ENCODE data around the gene CDH23. TPM values are rescaled to one million over a fixed set of nuclear protein-coding genes. Genes with fewer than 3 reads are reported as not detected.

CDH23 gene
- total RNA-seq, 4 donors from 2014 or later, result 2.9 to 16.1 (median 5.9) TPM

DNA sequence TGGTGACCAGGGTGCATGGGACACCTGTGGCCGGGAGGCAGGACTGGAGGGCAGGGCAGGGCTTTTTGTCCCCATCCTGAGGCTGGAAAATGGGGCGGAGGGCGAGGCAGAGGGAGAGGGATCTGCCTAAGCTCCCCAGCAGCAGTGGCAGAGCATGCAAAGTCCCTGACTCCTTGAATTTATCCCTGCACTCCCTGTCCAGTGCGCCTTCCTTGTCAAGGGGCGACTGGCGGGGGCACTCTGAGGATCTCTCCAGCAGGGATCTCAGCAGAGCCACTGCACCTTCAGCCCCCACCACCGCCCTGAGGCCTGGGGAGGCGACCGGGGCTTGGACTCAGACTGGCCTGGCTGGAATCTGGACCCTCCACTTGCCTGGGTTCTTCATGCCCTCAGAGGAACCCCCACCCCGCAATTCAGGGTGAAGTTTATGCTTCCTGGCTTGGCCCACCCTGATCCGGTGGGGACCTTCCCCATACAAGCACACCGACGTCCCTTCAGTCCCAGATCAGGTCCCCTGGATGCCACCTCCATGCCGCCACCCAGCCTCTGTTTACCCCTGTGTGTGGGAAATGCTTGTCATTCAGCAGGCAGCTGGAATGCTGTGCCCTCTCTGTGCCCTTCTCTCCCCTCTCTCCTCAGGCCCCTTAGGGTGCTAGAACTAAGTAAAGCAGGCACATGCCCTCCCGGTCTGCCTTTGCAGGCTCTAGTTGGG lies 46.3 kb downstream of the CDH23 start:
- no peak for DNase-seq
- Histone ChIP-seq H3K9me3 (no peaks in the 10 kb centered on the region), H3K27me3 (no peaks in the 10 kb centered on the region), H3K36me3 (no peaks in the 10 kb centered on the region), H3K4me3 (no peak overlapping the region), H3K27ac (no peak overlapping the region), H3K4me1 (no peaks in the 10 kb centered on the region)
- 81% methylated on average over 15 of the region's 15 CpGs; no CpG with 5 or more reads in 1 of the 2 donors for WGBS, 2 donors (ENCODE audit: low coverage in 1 of 2)
- intact Hi-C loops (cut with DNase I; ENCODE audit: low total_unique reads), result no loop called here
- in situ Hi-C loops (cut with MboI; ENCODE audit: low pct_ligation_motif_present in 1 of 4, low pct_unique_long_range_greater_than_20kb in 1 of 4, low sequenced_read_pairs in 3 of 4), result no loop called here
- no peak for TF ChIP-seq POLR2AphosphoS5 (IDR thresholded peaks at IDR 0.05)
- no peak for TF ChIP-seq POLR2A (IDR thresholded peaks at IDR 0.05)
- TF ChIP-seq CTCF (IDR thresholded peaks at IDR 0.05), result no peak
- no peak for TF ChIP-seq EP300 (IDR thresholded peaks at IDR 0.05; ENCODE audit: low read depth)

DNA sequence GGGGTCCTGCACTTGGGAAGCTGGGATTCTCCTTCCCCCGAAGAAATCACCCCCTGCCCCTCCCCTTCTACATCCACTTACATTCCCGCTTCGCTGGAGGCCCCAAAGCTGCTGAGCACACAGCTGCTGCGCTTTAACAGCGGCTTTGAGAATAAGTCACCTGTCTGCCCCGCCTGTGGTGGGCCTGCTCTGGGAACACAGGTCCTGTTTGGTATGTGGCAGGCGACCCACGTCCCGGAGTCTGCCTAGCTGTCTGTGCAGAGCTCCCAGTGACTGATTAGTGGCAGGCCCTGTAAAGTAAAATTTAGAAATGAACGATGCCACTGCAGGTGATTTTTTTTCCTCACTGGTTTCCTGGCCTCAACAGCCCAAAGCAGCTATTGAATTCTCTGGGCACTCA lies 47.0 kb downstream of the CDH23 start:
- no peak for DNase-seq
- TF ChIP-seq CTCF (IDR thresholded peaks at IDR 0.05), result no peak
- no peak for TF ChIP-seq EP300 (IDR thresholded peaks at IDR 0.05; ENCODE audit: low read depth)
- no peak for TF ChIP-seq POLR2AphosphoS5 (IDR thresholded peaks at IDR 0.05)
- no peak for TF ChIP-seq POLR2A (IDR thresholded peaks at IDR 0.05)
- Histone ChIP-seq H3K27me3 (no peaks in the 10 kb centered on the region), H3K4me1 (no peaks in the 10 kb centered on the region), H3K9me3 (no peaks in the 10 kb centered on the region), H3K27ac (no peak overlapping the region), H3K36me3 (no peaks in the 10 kb centered on the region), H3K4me3 (no peak overlapping the region)
- 82% methylated on average over 10 of the region's 10 CpGs; no CpG with 5 or more reads in 1 of the 2 donors for WGBS, 2 donors (ENCODE audit: low coverage in 1 of 2)
- intact Hi-C loops (cut with DNase I; ENCODE audit: low total_unique reads) (no loop called here), in situ Hi-C loops (cut with MboI; ENCODE audit: low pct_ligation_motif_present in 1 of 4, low pct_unique_long_range_greater_than_20kb in 1 of 4, low sequenced_read_pairs in 3 of 4) (no loop called here)

GRCh38 chr10:71444284-71445054 lies 47.7 kb downstream of the CDH23 start:
- Histone ChIP-seq H3K4me3 (no peak overlapping the region), H3K9me3 (no peaks in the 10 kb centered on the region), H3K36me3 (no peaks in the 10 kb centered on the region), H3K4me1 (no peaks in the 10 kb centered on the region), H3K27me3 (no peaks in the 10 kb centered on the region), H3K27ac (no peak overlapping the region)
- in situ Hi-C loops (cut with MboI; ENCODE audit: low pct_ligation_motif_present in 1 of 4, low pct_unique_long_range_greater_than_20kb in 1 of 4, low sequenced_read_pairs in 3 of 4), result no loop called here
- WGBS, 2 donors (ENCODE audit: low coverage in 1 of 2), result 73 to 77% methylated on average over 2 to 4 of the region's 4 CpGs
- no peak for DNase-seq
- intact Hi-C loops (cut with DNase I; ENCODE audit: low total_unique reads), result no loop called here
- TF ChIP-seq CTCF (IDR thresholded peaks at IDR 0.05) (no peak), EP300 (IDR thresholded peaks at IDR 0.05; ENCODE audit: low read depth) (no peak), POLR2A (IDR thresholded peaks at IDR 0.05) (no peak), POLR2AphosphoS5 (IDR thresholded peaks at IDR 0.05) (no peak)

DNA sequence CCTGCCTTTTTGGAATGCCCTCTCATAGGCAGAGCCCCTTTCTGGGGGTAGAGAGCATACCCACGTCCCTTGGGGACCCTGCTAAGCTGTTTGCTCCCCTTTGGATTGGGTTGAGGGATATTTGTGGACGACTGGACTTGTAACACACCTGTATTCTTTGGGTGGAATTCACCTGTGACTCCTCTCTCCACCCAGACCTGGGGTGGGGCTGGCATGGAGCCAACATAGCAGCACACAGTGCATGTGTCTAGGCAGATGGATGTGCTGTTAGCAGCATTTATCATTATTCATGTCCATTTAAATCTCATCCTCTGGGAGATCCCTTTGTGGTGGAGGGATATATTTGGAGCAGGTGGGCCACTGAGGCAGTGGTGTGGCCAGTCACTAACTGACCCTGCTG lies 51.0 kb downstream of the CDH23 start:
- Histone ChIP-seq H3K27ac (no peak overlapping the region), H3K27me3 (no peaks in the 10 kb centered on the region), H3K4me1 (no peaks in the 10 kb centered on the region), H3K9me3 (no peaks in the 10 kb centered on the region), H3K36me3 (no peaks in the 10 kb centered on the region), H3K4me3 (no peak overlapping the region)
- no peak for DNase-seq
- intact Hi-C loops (cut with DNase I; ENCODE audit: low total_unique reads) (no loop called here), in situ Hi-C loops (cut with MboI; ENCODE audit: low pct_ligation_motif_present in 1 of 4, low pct_unique_long_range_greater_than_20kb in 1 of 4, low sequenced_read_pairs in 3 of 4) (no loop called here)
- no peak for TF ChIP-seq CTCF (IDR thresholded peaks at IDR 0.05)
- TF ChIP-seq POLR2AphosphoS5 (IDR thresholded peaks at IDR 0.05), result no peak
- no peak for TF ChIP-seq POLR2A (IDR thresholded peaks at IDR 0.05)
- TF ChIP-seq EP300 (IDR thresholded peaks at IDR 0.05; ENCODE audit: low read depth), result no peak
- 68% methylated on average over 2 of the region's 2 CpGs; no CpG with 5 or more reads in 1 of the 2 donors for WGBS, 2 donors (ENCODE audit: low coverage in 1 of 2)

All from transverse colon (tissue), 4 donors.